GM19372 (cell line): ENCODE results near the gene CACNB2.
"Not testable (repeated sequence)": the region's sequence is repeated elsewhere in the genome, so short reads cannot be mapped to it uniquely, and the experiment has no call there.

Source experiments
- ATAC-seq: cut with Tn5 transposase; IDR thresholded peaks from one replicate; pipeline ENCODE4 v1.9.1; 2021; ENCODE audit warnings: mild to moderate bottlenecking, low read depth, moderate library complexity; ENCODE audit not compliant: unreplicated experiment

CACNB2 gene

GRCh38 chr10:18196806-18197550 lies 56.8 kb downstream of the CACNB2 start:
- no peak for ATAC-seq

- ATAC-seq: no peak
These were observed 57.5 kb downstream of the CACNB2 start for GRCh38 chr10:18197706-18198105.

GRCh38 chr10:18201877-18202276 lies 61.7 kb downstream of the CACNB2 start:
- ATAC-seq: no peak

GRCh38 chr10:18202680-18203460 lies 62.6 kb downstream of the CACNB2 start:
- ATAC-seq: no peak

GRCh38 chr10:18203471-18203870 lies 63.2 kb downstream of the CACNB2 start:
- no peak for ATAC-seq

- ATAC-seq: no peak
These were observed 64.0 kb downstream of the CACNB2 start for GRCh38 chr10:18204039-18204835.

- no peak for ATAC-seq
These were observed 65.0 kb downstream of the CACNB2 start for GRCh38 chr10:18205098-18205834.

- ATAC-seq: not testable (repeated sequence)
These were observed 68.0 kb downstream of the CACNB2 start for GRCh38 chr10:18208186-18208585.

- no peak for ATAC-seq
These were observed 69.0 kb downstream of the CACNB2 start for GRCh38 chr10:18209241-18209640.

- ATAC-seq: no peak
These were observed 70.5 kb downstream of the CACNB2 start for GRCh38 chr10:18210711-18211110.

GRCh38 chr10:18211862-18212261 lies 71.6 kb downstream of the CACNB2 start:
- ATAC-seq: no peak

GRCh38 chr10:18213271-18213670 lies 73.0 kb downstream of the CACNB2 start:
- no peak for ATAC-seq

- ATAC-seq: peak; percentile 55
These were observed 74.7 kb downstream of the CACNB2 start for GRCh38 chr10:18214691-18215563.

- no peak for ATAC-seq
These were observed 76.3 kb downstream of the CACNB2 start for GRCh38 chr10:18216482-18216881.

GRCh38 chr10:18217577-18217976 lies 77.4 kb downstream of the CACNB2 start:
- no peak for ATAC-seq

GRCh38 chr10:18219146-18219545 lies 78.9 kb downstream of the CACNB2 start:
- ATAC-seq: no peak

- ATAC-seq: no peak
These were observed 80.9 kb downstream of the CACNB2 start for GRCh38 chr10:18221123-18221522.

- ATAC-seq: no peak
These were observed 81.7 kb downstream of the CACNB2 start for GRCh38 chr10:18221882-18222281.

- ATAC-seq: no peak
These were observed 82.6 kb downstream of the CACNB2 start for GRCh38 chr10:18222866-18223265.
